ENCODE results near the gene C2orf76. TPM values are rescaled to one million over a fixed set of nuclear protein-coding genes. Genes with fewer than 3 reads are reported as not detected.

C2orf76 gene
- total and polyA plus RNA-seq, 7 donors: 4.1 to 9.3 (median 7.1) TPM

DNA sequence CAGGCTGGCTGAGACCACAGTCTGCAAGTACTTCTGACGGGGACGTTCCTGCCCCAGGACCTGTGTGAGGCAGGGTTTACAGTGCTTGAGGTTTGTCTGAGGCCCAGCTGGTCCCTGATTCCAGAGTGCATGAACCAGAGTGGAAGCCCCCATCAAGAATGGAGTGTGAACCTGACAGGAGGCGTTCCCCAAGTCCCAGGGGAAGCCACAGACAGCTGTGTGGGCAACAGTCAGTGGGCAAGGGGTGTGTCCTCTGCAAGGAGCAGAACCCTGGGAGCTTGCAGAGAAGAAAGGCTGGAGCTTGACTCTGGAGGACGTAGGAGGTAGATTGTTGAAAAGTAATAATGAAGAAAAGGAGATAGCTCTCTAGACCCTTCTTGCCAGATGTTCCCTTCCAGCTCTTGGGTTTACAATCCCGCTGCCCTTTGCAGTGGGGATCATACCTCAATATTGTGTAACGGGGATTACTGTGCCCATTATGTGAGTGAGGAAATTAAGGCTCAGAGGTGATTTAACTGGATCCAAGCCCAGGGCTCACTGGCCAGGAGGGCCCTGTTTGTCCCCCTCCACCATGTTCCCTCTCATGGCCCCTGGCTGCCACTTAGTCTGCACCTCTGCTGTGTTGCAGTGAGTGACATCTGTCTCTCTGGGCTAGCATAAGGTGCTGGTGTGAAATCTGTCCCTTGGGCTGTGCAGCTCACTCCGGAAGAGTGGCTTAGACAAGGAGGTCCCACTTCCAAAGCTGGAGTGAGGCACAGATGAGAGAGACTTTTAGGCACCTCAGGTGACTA, 6.3 kb upstream of the C2orf76 start:
- WGBS, 3 donors: 85 to 94% (median 92%) methylated on average over 7 of the region's 7 CpGs
- Histone ChIP-seq H3K27ac (no peak overlapping the region), H3K4me1 (peaks cover 14% of the 10 kb centered on the region), H3K4me3 (no peak overlapping the region), H3K27me3 (ENCODE audit: insufficient read depth in 3 of 3, low read length in 2 of 3) (no peaks in the 10 kb centered on the region), H3K9me3 (peaks cover 4% of the 10 kb centered on the region), H3K36me3 (ENCODE audit: insufficient read depth in 1 of 2, low read depth in 1 of 2) (peaks cover 13 to 60% of the 10 kb centered on the region in 2 donors)
- DNase-seq (no peak), ATAC-seq (no peak)
- intact Hi-C loops (cut with DNase I): no loop called here
- TF ChIP-seq, protein P1, sequence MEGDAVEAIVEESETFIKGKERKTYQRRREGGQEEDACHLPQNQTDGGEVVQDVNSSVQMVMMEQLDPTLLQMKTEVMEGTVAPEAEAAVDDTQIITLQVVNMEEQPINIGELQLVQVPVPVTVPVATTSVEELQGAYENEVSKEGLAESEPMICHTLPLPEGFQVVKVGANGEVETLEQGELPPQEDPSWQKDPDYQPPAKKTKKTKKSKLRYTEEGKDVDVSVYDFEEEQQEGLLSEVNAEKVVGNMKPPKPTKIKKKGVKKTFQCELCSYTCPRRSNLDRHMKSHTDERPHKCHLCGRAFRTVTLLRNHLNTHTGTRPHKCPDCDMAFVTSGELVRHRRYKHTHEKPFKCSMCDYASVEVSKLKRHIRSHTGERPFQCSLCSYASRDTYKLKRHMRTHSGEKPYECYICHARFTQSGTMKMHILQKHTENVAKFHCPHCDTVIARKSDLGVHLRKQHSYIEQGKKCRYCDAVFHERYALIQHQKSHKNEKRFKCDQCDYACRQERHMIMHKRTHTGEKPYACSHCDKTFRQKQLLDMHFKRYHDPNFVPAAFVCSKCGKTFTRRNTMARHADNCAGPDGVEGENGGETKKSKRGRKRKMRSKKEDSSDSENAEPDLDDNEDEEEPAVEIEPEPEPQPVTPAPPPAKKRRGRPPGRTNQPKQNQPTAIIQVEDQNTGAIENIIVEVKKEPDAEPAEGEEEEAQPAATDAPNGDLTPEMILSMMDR (IDR thresholded peaks at IDR 0.05): no peak

DNA sequence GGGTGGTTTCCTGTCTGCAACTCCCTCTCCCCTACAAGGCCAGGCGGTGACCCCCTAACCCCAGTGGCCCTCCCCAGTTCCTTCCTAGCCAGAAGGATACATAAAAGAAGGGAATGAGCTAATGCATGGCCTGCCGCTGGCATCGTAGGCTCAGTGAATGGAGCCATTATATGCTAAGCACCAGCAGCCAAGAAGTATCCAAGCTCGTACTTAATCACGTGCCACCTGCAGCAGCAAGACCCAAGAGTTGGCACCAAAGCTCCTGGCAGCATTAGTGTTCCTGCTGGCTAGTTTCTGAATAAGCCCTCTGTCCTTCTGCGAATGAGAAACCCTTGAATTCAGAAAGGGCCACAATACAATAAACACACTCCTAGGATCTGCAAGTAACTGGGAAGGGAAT, 4.5 kb upstream of the C2orf76 start:
- Histone ChIP-seq H3K9me3 (peaks cover 4% of the 10 kb centered on the region), H3K27me3 (ENCODE audit: insufficient read depth in 3 of 3, low read length in 2 of 3) (no peaks in the 10 kb centered on the region), H3K27ac (no peak overlapping the region), H3K4me1 (peaks cover 19% of the 10 kb centered on the region), H3K4me3 (no peak overlapping the region), H3K36me3 (ENCODE audit: insufficient read depth in 1 of 2, low read depth in 1 of 2) (peaks cover 13 to 60% of the 10 kb centered on the region in 2 donors)
- DNase-seq (no peak), ATAC-seq (no peak)
- 43 to 51% (median 43%) methylated on average over 6 of the region's 6 CpGs for WGBS, 3 donors
- intact Hi-C loops (cut with DNase I): no loop called here
- TF ChIP-seq, protein P1 (IDR thresholded peaks at IDR 0.05): no peak

DNA sequence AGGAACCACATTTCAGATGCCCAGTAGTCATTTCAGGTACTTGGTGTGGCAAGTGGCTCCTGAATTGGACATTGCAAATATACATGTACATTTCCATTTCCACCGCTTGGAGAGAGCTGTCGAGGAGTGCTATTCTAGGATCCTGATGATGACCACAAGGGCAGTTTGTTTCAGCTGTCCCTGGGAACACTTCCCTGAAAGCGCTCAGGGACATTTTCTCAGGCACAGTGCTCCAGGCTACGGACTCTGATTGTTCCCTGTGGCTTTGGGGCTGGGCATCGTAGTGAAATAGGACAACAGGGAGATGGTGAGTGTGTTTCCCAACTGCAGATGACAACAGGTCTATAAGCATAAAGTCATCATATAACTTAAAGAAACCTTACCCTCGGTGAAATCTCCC, 3.2 kb upstream of the C2orf76 start:
- DNase-seq (no peak), ATAC-seq (peak; percentile 39 to 69 (median 56))
- Histone ChIP-seq H3K9me3 (peaks cover 4% of the 10 kb centered on the region), H3K4me3 (no peak overlapping the region), H3K27ac (peak overlapping the region; percentile 47), H3K27me3 (ENCODE audit: insufficient read depth in 3 of 3, low read length in 2 of 3) (no peaks in the 10 kb centered on the region), H3K36me3 (ENCODE audit: insufficient read depth in 1 of 2, low read depth in 1 of 2) (peaks cover 13 to 60% of the 10 kb centered on the region in 2 donors), H3K4me1 (peaks cover 27% of the 10 kb centered on the region)
- 42 to 45% (median 42%) methylated on average over 6 of the region's 6 CpGs for WGBS, 3 donors
- TF ChIP-seq, protein P1 (IDR thresholded peaks at IDR 0.05): no peak
- intact Hi-C loops (cut with DNase I): loop anchor here (5.0 kb wide), 2 partner anchors 43 to 58 kb away; no protein-coding TSS in a partner anchor

DNA sequence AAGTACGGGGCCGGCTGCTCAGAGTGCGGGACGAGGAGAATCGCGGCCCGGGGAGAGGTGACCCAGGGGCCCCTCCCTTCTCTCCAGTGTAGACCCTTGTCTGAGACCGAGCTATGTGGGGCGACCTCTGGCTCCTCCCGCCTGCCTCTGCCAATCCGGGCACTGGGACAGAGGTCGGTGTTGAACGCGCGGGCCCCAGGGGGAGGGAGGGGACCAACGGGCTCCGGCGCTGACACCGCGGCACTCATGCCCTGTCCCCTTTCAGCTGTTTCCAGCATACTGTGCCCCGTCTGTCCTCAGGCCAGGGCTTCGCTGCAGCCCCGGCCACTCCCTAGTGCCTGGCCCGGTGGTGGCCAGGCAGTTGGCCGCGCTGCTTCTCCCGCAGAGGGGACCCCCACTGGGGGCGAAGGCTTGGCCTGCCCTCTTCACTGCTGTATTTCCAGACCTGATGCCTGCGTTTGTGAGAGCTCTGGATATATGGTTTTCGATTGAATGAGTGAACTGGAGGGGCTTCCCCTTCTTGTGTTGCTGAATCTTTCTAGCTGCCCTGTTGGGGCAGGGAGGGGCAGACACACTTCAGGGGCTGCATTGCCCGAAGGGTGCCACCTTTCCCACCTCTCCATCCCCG, 952 bp upstream of the C2orf76 start:
- Histone ChIP-seq H3K4me1 (peaks cover 29% of the 10 kb centered on the region), H3K36me3 (ENCODE audit: insufficient read depth in 1 of 2, low read depth in 1 of 2) (peaks cover 9 to 38% of the 10 kb centered on the region in 2 donors), H3K27me3 (ENCODE audit: insufficient read depth in 3 of 3, low read length in 2 of 3) (no peaks in the 10 kb centered on the region), H3K4me3 (peak overlapping the region; percentile 85), H3K27ac (peak overlapping the region; percentile 98), H3K9me3 (no peaks in the 10 kb centered on the region)
- peak; percentile 69 to 79 for DNase-seq
- TF ChIP-seq, protein P1 (IDR thresholded peaks at IDR 0.05): no peak
- 4 to 8% (median 7%) methylated on average over 17 to 32 of the region's 32 CpGs for WGBS, 3 donors
- intact Hi-C loops (cut with DNase I): loop anchor here (5.0 kb wide), 2 partner anchors 40 to 55 kb away; no protein-coding TSS in a partner anchor
- ATAC-seq: peak; percentile 35 to 52 (median 46)
